Skeletal muscle cell (primary cell): ENCODE measurements around the gene CBX1.
"Not testable (repeated sequence)": the region's sequence is repeated elsewhere in the genome, so short reads cannot be mapped to it uniquely, and the experiment has no call there.

Experiments used
- DNase-seq: peaks from one replicate; pipeline ENCODE4 v3.0.0-alpha.2; 2010; ENCODE audit warnings: low read depth
- H3K4me3 ChIP-seq: 2 replicates; pipeline ENCODE4 v1.5.1; 2011; ENCODE audit warnings: low read depth, mild to moderate bottlenecking, control low read depth, low read length, moderate library complexity

Gene CBX1

DNA sequence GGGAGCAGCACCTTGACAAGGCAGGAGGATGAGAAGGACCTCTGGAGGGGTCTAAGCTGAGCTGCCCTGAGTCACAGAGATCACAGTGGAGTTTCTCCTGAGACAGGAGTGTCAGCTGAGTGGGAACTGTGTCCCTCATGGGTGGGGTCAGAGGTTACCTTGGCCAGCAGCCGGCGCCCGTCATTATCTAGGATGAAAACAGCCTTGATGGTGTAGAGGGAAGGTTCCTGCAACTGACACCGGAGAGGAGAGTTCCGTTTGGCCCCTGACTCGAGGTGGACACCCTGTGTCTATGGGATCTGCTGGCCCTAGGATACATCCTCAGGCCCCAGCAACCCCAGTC is 64.6 kb downstream of the CBX1 start:
- no peak for DNase-seq
- H3K4me3 ChIP-seq: peak overlapping the region; percentile 68

DNA sequence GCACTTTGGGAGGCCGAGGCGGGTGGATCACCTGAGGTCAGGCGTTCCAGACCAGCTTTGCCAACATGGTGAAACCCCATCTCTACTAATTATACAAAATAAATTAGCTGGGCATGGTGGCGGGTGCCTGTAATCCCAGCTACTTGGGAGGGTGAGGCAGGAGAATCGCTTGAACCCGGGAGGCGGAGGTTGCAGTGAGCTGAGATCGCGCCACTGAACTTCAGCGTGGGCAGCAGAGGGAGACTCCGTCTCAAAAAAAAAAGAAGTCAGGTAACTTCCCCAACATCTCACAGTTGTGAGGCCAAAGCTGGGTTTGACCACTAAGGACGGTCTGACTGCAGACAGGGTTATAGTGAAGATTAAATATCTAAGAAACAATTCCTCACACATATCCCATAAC is 66.5 kb downstream of the CBX1 start:
- not testable (repeated sequence) for H3K4me3 ChIP-seq, DNase-seq

DNA sequence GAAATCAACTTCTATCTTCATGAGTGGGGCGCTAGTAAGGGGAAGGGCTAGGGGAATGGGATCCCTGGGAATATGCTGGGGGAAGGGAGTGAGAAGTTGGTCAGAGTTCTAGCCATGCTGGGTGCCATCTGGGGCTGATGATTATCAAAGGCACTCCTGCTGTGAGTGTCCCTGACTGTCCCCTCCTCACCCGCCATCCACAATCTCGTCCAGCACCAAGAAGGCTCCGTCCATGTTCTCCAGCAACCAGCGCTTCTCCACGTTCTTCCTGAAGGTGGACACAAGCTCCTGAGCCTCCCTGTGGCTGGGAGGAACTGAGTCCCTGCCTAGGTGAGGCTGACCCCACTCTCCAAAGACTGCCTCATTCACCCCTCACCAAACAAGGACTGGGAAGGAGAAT is 69.3 kb downstream of the CBX1 start:
- no peak overlapping the region for H3K4me3 ChIP-seq
- no peak for DNase-seq

DNA sequence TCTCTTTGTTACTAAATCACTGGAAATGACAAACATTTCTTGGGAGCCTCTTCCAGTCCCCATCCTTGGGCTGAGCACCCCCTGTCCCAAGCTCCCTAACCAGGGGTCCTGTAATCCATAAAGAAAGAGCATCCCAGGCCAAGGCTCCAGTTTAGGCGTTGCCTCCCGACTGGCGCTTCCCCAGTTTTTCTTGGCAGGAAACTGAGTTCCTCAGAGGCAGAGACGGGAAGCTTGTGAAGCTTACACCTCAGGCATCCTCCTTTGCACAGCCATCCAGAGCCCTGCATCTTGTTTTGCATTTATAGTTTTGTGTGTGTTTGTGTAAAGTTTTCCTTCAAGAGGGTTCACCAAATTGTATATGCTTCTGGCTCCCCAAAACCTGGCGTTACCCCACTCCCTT is 70.7 kb downstream of the CBX1 start:
- H3K4me3 ChIP-seq: no peak overlapping the region
- no peak for DNase-seq

DNA sequence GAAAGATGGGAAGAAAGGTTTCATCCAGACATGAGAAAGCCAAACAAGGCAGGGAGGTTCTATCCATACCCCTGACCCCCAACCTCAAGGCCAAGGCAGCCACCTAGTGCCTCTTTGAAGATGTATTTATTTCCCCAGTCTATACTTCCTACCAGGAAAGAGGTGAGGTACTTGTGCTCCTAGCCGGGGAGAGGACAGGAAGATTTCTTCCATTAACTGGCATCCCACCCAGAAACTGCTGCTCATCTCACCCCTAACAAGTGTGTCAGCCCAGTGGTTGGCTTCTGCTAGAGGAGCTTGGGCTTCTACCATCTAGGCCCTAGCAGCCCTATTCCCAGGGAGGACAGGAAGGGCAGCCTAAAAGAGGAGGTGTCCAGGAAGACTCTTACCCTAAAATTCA is 72.5 kb downstream of the CBX1 start:
- DNase-seq: no peak
- H3K4me3 ChIP-seq: no peak overlapping the region

DNA sequence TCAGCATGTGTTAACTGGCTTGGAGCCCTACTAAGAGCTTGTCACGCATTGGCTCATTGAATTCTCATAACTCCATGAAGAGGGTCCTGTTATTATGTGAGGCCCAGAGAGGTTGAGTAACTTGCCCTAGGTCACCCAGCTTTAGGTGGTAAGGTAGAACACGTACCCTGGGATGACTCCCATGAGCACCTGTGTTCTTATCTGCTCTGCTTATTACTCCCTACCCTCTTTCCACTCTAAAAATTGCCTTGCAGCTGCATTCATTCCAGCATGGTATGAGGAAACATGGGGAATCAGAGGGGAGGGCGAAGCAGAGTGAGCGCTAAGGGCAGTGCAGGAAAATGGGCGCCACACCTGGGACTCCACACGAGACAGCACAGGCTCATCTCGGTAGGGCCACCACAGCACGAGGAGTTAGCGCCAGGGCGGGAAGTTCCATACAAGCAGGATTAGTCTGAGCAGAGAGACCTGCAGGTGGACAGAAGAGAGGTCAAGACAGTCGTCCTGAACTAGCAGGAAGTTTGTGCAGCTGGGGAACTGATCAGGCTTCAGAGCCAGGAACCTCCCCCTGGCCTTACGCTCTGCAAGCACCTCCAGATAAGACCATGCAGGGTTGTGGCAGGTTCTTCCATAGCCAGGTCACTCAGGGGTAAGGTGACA is 73.8 kb downstream of the CBX1 start:
- no peak for DNase-seq
- no peak overlapping the region for H3K4me3 ChIP-seq

DNA sequence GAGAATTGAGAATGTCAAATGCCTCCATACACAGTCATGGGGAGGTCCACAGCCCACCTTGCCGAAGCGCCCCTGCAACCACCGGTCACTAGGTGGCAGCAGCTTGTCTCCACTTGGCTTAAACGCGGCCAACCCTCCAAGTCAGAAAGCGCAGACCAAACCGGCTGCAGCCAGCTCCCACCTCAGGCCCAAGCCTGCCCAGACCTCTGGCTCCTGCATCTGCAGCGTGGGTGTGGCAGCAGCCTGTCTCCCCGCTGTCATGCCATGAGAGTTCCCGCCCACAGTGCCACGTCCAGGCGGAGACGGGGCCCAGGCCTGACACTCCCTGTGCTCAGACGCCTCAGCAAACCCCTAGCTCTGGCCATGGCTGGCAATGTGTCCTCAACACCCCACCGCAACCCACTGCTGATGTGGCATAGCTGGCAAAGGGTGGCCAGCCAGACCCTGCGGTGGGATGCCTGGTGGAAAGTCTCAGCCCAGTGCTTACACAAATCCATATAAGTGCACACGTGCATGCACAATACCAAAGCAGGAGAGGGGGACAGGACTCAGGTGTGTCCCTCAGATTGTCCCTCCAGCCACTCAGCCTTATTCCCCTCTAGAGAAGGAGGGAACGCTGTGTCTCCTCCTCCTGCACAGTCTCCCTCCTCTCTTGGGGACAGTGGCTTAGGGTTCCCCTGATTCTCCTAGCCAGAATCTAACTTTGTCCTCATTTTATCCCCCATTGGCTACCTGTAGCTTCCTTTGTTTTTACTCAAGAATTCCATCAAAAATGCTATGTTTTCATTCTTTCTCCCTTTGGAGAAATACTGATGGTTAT is 74.6 kb downstream of the CBX1 start:
- no peak overlapping the region for H3K4me3 ChIP-seq
- DNase-seq: peak; percentile 65

DNA sequence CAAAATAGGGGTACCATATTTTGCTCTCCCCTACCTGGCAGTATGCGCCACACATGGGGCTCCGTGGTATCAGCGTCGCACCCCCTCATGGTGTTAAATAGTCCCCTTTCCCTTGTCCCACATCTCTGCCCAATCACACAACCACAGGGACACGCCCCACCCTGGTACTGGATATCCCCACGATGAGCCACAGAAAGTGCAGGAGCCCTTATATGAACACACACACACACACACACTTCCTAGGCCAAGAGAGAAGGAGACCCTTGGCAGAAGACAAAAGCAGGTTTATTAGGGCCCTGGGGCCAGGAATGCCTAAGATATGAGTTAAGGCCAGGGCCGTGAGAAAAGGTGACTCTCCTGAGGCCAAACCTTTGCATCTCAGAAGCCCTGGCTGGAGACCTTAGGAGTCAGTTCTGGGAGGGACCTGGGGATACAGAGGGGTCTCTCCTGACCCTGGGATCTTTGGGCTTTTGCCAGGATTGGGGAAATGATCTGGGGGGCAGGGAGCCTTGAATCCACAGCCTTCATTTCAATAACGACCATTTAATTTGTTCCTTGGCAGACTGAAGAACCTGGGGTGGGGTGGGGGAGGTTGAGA is 75.3 kb downstream of the CBX1 start:
- DNase-seq: no peak
- peak overlapping the region; percentile 63 for H3K4me3 ChIP-seq

DNA sequence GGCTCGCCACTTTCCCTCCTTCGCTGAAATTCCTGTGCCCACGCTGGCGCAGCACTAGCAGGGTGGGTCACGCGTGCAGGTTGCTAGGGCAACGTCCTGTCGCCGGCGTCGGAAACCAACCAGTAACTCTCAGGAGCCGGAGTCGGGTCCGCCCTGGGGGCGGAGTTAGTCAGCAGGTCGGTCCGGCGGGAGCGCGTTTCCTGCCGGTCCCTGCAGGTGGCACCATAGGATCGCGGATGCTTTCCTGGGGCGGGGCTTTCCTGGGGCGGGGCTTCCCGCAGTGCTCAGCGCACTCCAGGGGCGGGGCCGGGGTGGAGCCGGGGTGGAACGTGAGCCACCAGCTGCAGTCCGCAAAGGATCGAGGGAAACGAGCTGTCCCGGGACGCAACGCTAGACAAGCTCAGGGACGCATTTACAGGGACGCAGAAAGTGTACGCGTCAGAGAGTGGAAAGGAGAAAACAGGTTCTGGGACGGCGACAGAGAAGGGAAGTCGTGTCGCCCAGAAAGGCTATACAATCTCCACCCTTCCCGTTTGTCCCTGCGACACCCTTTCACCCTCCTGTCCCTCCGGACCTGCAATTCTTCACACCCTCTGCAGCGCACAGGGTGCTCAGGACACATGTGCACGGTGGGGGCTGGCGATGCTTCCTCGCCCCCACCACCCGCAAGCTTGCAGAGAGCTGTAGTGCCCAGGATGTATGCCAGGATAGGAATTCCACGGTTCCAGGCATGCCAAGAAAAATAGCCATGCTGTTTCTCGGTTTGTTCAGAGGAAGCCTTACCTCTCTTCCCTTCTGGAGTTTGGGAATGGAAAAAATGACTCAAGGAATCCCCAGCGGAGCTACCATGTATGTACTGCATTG is 76.0 kb downstream of the CBX1 start:
- peak; percentile 83 for DNase-seq
- H3K4me3 ChIP-seq: peak overlapping the region; percentile 63

DNA sequence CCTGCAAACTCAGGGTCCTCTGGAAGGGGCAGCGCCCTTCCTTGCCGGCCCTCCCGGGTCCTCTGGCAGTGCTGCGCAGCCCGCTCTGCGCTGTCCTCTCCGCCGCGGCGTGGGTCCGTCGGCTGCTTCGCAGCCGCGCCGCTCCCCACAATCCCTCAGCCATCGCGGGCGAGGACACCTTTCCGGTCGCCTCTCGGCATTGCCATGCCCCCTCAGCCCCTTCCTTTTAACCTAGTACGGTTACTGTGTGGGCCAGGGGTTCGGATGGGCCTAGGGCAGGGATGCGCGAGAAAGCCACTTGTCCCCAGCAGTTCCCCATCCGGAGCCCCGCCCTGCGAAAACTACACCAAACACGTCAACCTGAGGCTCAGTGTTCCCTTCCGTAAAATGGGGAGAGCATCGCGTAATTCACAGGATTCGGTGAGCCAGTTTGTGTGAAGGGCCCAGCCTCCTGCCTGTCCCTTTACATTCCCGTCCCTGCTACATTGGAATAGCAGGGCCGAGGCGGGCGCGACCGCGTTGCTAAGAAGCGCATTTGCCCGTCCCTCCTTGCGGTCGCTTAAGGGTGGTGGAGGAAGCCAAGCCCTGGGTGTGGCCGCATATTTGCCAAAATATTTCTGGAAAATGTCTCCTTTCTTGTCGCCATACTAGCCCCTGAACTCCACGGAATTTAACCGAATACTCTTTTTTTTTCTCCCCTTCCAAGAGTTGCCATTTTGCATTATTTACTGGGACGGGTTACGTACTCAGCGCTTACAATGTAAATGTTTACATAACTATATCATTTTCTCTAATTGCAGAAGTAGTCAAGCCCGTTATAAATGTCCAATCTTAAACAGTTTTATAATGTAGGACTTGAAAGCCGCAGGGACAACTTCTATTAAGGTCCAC is 76.9 kb downstream of the CBX1 start:
- DNase-seq: no peak

DNA sequence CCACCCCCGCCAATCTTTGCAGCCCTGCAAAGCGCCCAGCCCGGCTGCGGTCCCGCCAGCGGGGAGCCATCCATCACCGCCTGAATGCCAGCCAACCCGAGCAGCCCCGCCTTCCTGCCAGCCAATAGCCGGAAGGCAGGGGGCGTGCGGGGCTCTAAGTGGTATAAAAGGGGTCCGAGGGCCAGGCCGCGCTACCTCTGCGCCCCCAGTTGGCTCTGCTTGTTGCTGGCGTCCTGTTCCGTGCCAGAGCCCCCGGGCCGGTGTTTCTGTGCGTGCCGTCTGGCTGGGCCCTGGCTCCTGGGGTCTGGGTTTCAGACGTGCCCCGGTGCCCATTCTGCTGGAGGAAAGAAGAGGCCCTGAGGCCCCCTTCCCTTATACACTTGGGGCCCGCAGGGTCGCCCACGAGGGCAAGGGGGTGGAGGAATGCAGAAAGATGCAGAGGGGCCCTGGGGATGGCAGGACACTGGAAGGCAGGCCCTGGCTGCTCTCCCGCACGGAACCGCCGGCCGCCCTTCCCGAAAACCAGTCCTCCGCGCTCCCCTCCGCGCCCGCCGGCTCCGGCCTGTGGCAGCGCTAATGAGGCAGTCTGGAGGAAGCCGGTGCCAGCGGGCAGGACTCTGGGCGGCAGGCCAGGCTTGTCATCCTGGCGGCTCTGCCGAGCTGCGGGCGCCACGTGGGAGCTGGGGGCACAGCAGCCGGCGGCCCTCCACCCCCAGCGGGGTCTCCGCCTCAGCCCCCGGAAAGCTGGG is 77.7 kb downstream of the CBX1 start:
- no peak for DNase-seq
- peak overlapping the region; percentile 47 for H3K4me3 ChIP-seq

More for the DNA sequence above, 76.9 kb downstream of the CBX1 start:
- peak overlapping the region; percentile 47 for H3K4me3 ChIP-seq

DNA sequence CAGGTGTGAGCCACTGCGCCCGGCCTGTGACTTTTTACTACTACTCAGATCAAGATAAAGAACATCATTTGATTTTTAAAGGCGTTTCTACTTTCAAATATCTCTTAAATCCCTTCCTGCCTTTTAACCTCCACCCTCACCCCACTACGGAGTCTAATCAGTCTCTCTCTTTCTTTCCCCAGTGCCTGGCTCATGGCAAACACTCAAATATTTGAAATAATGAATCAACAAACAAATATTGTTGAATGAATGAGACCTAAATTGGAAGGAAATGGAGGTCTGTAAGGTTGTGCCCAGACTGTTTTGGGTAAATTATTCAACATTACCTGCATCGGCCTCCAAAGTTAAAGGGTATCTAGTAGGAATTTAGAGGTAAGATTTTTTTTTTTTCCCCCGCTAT is 78.4 kb downstream of the CBX1 start:
- H3K4me3 ChIP-seq: no peak overlapping the region

DNA sequence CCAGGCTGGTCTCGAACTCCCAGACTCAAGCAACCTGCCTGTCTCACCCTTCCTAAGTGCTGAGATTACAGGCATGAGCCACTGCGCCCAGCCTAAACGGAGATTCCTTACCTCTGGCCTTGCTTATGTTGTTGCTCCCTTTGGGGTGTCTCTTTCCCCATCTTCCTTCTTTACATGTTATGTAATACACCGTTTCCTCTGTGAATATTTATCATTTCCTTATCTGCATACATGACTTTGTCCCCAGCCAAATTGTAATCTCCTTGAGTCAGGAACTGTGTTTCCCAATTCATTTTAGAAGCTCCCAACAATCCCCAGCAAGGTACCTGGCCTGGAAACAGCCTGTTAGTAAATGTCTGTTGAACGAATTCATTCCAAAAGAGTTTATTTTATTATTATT is 79.3 kb downstream of the CBX1 start:
- H3K4me3 ChIP-seq: no peak overlapping the region
- DNase-seq: no peak

More for the DNA sequence above, 78.4 kb downstream of the CBX1 start:
- no peak for DNase-seq
